Bronchial epithelial cell (primary cell): ENCODE measurements around the gene KLHDC8A. TPM values are rescaled to one million over a fixed set of nuclear protein-coding genes. Genes with fewer than 3 reads are reported as not detected.

Source experiments
- DNase-seq: peaks from one replicate; pipeline ENCODE4 v3.0.0-alpha.2; 2010; ENCODE audit warnings: low read depth
- FAIRE-seq: peaks from 2 replicates; lab custom pipeline; 2011; peaks lifted over from hg19 to GRCh38; lab: Jason Lieb, UNC
- H3K27me3 ChIP-seq: 2 replicates; pipeline ENCODE4 v1.5.1; 2011; ENCODE audit warnings: low read length; ENCODE audit not compliant: control insufficient read depth, insufficient read depth
- H3K36me3 ChIP-seq: 2 replicates; pipeline ENCODE4 v1.5.1; 2011; ENCODE audit warnings: low read length; ENCODE audit not compliant: control insufficient read depth, insufficient read depth
- H3K4me3 ChIP-seq: 2 replicates; pipeline ENCODE4 v1.5.1; 2011; ENCODE audit warnings: mild to moderate bottlenecking, low read depth, low read length, control low read depth
- CTCF ChIP-seq: IDR thresholded peaks from 2 replicates; pipeline ENCODE4 v1.5.1; 2011; ENCODE audit warnings: mild to moderate bottlenecking, moderate library complexity, low read length, control low read depth, inconsistent platforms; ENCODE audit not compliant: insufficient read depth, severe bottlenecking
- total RNA-seq: library from RNA; depleted of rRNA; stranded (reverse); fragments of >200 nt; gene quantifications from 2 replicates; pipeline ENCODE4 v1.2.1, GENCODE V29; 2014

Gene KLHDC8A
- total RNA-seq, 1 donor from 2014 or later, result not detected

DNA sequence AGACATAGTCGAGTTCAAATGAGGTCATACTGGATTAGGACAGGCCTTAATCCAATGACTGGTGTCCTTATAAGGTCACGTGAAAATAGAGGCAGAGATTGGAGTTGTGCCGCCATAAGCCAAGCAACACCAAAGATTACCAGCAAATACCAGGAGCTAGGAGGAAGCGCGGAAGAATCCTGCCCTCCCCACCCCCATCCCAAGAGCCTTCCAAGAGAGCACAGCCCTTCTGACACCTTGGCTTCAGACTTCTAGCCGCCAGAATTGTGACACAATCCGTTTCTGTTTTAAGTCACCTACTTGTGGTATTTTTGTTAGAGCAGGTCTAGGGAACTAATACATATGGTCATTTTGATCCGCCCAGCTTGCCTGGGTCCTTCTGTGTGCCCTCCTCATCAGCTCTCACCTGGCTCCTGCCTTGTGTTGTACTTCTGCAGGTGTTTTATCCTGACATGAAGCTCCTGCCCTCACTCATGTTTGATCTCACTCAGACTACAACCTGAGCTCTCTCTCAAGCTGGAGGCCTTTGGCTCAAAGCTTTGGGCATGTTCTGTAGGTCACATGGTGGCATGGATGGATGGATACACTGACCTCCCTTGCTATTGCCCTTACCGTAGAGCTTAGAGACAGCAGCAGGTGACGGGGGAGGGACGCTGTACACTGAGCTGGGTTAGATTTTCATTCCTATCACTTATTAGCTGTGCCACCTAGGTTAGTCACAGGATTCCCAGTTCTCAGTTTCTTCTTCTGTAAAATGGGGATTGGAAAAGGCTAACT is 24.5 kb downstream of the KLHDC8A start:
- TF ChIP-seq CTCF, result no peak
- no peak for FAIRE-seq
- peaks cover 15% of the 10 kb centered on the region for H3K27me3 ChIP-seq
- DNase-seq, result no peak
- H3K4me3 ChIP-seq, result no peak overlapping the region
- H3K36me3 ChIP-seq, result no peaks in the 10 kb centered on the region

GRCh38 chr1:205330150-205330549 is 26.6 kb downstream of the KLHDC8A start:
- no peak for TF ChIP-seq CTCF
- no peak for FAIRE-seq
- Histone ChIP-seq H3K4me3 (no peak overlapping the region), H3K27me3 (peaks cover 11% of the 10 kb centered on the region), H3K36me3 (no peaks in the 10 kb centered on the region)
- DNase-seq, result no peak

- DNase-seq, result no peak
- Histone ChIP-seq H3K27me3 (peaks cover 11% of the 10 kb centered on the region), H3K4me3 (no peak overlapping the region), H3K36me3 (no peaks in the 10 kb centered on the region)
- no peak for FAIRE-seq
- TF ChIP-seq CTCF, result no peak
These were observed 27.0 kb downstream of the KLHDC8A start for GRCh38 chr1:205329719-205330118.

GRCh38 chr1:205328476-205328875 is 28.2 kb downstream of the KLHDC8A start:
- Histone ChIP-seq H3K27me3 (peaks cover 11% of the 10 kb centered on the region), H3K36me3 (no peaks in the 10 kb centered on the region), H3K4me3 (no peak overlapping the region)
- no peak for DNase-seq
- TF ChIP-seq CTCF, result no peak
- no peak for FAIRE-seq

- H3K27me3 ChIP-seq, result peaks cover 8% of the 10 kb centered on the region
- no peak overlapping the region for H3K4me3 ChIP-seq
- no peak for TF ChIP-seq CTCF
- no peak for DNase-seq
- H3K36me3 ChIP-seq, result no peaks in the 10 kb centered on the region
- FAIRE-seq, result no peak
These were observed 29.8 kb downstream of the KLHDC8A start for GRCh38 chr1:205326812-205327466.
